H1 (cell line): Measurements from ENCODE around the gene ENPP6.

Experiments used
- GABPA ChIP-seq: IDR thresholded peaks from 2 replicates; pipeline ENCODE4 v1.6.1; 2011; ENCODE audit warnings: mild to moderate bottlenecking, low read length, moderate library complexity, borderline replicate concordance; ENCODE audit not compliant: insufficient read depth
- ZNF274 ChIP-seq: IDR thresholded peaks from 2 replicates; pipeline ENCODE4 v1.7.0; 2012; ENCODE audit warnings: low read length, borderline replicate concordance; ENCODE audit errors: extremely low read depth

GRCh38 chr4:184115399-184115798 is 102.3 kb downstream of the ENPP6 start:
- no peak for TF ChIP-seq ZNF274
- TF ChIP-seq GABPA: no peak
